RWPE1 (cell line): ENCODE measurements around the gene RIPOR1.
A peak's percentile ranks its signal among the peaks of the same experiment; 100 is the strongest.
"Not testable (repeated sequence)": the region's sequence is repeated elsewhere in the genome, so short reads cannot be mapped to it uniquely, and the experiment has no call there.

ENCODE experiments used
- CTCF ChIA-PET: fragments of 350-600 bp; sonication (Branson Sonifier 250); formaldehyde crosslinking; extraction: SDS; loops from one replicate; lab custom pipeline; 2021; lab: Yijun Ruan, JAX
- POLR2A ChIA-PET: fragments of 400-600 bp; formaldehyde crosslinking; extraction: SDS; loops from one replicate; lab custom pipeline; 2020; ENCODE audit warnings: antibody characterized with exemption; ENCODE audit not compliant: low non-redundant PET; lab: Yijun Ruan, JAX
- DNase-seq: peaks from one replicate; pipeline ENCODE4 v3.0.0; 2012; ENCODE audit warnings: low spot score
- H3K27ac ChIP-seq: fragments of 450-650 bp; 2 replicates; pipeline ENCODE4 v1.5.1; 2017
- TF ChIP-seq, protein P1 (sequence below): fragments of 450-650 bp; conservative IDR thresholded peaks from 2 replicates; pipeline ENCODE4 v1.5.1; 2017; ENCODE audit warnings: low read depth, mild to moderate bottlenecking

Gene RIPOR1

DNA sequence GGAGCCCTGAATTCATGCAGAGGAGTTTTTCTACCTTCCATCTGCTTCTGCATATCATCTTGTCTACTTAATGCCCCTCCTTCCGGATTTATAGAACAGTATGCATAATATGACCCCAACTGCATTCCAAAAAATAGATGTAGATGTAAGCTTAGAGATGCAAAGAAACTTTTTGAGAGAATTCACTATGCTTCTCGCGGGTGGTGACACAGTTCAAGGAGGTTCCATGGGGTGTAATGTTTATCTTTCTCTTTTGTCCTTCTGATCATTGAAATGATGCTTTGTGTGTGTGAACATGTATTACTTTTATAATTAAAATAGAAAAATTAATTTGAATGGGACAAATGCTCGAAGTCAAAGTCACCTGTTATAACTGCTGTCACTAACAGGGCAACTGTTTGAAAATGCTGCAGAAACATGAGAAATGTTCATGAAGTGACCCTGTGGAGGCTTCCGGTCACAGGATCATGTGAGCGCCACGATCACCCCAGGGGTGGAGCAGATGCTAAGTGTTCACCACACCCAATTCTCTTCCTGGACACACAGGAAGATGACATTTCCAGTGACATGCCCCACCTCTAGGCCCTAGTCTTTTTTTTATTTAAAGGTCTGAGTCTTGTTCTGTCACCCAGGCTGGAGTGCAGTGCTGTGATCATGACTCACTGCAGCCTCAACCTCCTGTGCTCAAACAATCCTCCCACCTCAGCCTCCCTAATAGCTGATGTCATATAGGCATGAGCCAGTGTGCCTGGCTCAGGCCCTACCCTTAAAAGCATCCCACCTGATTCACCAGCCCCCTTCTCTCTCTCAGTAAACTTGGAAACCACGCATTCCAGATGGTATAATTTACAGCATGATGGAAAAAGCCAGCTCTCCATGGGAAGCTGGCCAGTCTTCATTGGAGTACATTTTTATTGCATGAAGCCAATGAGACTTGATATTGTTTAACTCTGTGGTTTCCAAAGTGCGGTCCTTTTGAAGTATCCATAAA is 24.3 kb upstream of the RIPOR1 start:
- ChIA-PET CTCF (interaction anchor here (0.7 to 1.1 kb wide), 2 partner anchors 10 to 17 kb away, joined by 3 read pairs; no protein-coding TSS in a partner anchor), POLR2A (interaction anchor here (0.7 kb wide), 1 partner anchor 124 kb away, joined by 4 read pairs; no protein-coding TSS in a partner anchor)
- no peak for DNase-seq
- peak overlapping the region; percentile 53 for H3K27ac ChIP-seq
- TF ChIP-seq, protein P1, sequence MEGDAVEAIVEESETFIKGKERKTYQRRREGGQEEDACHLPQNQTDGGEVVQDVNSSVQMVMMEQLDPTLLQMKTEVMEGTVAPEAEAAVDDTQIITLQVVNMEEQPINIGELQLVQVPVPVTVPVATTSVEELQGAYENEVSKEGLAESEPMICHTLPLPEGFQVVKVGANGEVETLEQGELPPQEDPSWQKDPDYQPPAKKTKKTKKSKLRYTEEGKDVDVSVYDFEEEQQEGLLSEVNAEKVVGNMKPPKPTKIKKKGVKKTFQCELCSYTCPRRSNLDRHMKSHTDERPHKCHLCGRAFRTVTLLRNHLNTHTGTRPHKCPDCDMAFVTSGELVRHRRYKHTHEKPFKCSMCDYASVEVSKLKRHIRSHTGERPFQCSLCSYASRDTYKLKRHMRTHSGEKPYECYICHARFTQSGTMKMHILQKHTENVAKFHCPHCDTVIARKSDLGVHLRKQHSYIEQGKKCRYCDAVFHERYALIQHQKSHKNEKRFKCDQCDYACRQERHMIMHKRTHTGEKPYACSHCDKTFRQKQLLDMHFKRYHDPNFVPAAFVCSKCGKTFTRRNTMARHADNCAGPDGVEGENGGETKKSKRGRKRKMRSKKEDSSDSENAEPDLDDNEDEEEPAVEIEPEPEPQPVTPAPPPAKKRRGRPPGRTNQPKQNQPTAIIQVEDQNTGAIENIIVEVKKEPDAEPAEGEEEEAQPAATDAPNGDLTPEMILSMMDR = no peak

DNA sequence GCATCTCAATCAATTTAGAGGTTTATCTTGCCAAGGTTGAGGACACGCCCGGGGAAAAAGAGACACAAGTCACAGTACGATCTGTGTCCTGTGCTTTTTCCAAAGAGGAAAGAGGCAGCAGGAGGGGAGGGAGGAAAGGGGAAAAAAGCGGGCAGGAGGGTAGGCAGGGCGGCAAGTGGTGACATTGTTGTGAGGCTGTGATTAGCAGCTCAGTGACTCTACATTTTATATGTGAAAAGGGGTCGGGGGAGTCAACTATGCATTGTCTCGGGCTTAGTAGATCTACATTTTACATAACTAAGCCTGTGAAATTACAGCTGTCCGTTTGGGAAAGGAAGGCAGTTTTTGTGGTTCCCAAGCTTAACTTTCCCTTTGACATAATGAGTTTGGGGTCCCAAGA is 22.2 kb upstream of the RIPOR1 start:
- TF ChIP-seq, protein P1 = no peak
- no peak overlapping the region for H3K27ac ChIP-seq
- ChIA-PET POLR2A (no interaction called here), CTCF (interaction anchor here (1.1 to 2.0 kb wide), 2 partner anchors 12 to 15 kb away, joined by 4 to 12 read pairs; no protein-coding TSS in a partner anchor)
- DNase-seq = no peak

DNA sequence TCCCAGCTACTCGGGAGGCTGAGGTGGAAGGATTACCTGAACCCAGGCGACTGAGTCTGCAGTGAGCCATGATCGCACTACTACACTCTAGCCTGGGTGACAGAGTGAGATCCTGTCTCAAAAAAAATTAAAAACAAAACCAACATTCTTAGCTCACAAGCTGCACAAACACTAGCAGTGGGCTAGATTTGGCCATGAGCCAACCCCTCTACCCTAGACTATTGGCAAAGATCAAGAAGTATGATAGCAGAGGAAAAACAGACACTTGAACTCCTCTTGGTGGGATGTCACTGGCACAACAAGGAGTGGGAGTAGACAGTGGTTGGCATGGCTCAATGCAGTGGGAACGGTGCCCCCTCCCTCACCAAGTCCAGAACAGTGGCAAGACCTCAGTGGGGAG is 19.6 kb upstream of the RIPOR1 start:
- CTCF ChIA-PET = interaction anchor here (1.0 to 1.6 kb wide), 2 partner anchors 12 to 15 kb away, joined by 3 read pairs; no protein-coding TSS in a partner anchor
- TF ChIP-seq, protein P1 = no peak
- POLR2A ChIA-PET = no interaction called here
- DNase-seq = no peak
- no peak overlapping the region for H3K27ac ChIP-seq

DNA sequence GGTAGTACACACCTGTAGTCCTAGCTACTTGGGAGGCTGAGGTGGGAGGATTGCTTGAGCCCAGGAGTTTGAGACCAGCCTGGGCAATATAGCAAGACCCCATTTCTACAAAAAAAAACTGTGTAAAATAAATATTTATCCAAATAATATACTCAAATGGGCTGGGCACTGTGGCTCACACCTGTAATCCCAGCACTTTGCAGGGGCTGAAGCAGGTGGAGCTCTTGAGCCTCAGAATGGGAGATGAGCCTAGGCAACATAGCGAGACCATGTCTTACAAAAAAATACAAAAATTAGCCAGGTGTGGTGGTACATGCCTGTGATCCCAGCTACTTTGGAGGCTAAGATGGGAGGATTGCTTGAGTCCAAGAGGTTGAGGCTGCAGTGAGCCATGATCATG is 14.7 kb upstream of the RIPOR1 start:
- POLR2A ChIA-PET, H3K27ac ChIP-seq, DNase-seq: not testable (repeated sequence)
- CTCF ChIA-PET = interaction anchor here (0.6 to 1.5 kb wide), 13 partner anchors 9 to 1269 kb away, joined by 3 to 13 read pairs (median 4); partner anchors contain the start of gene ATP6V0D1

DNA sequence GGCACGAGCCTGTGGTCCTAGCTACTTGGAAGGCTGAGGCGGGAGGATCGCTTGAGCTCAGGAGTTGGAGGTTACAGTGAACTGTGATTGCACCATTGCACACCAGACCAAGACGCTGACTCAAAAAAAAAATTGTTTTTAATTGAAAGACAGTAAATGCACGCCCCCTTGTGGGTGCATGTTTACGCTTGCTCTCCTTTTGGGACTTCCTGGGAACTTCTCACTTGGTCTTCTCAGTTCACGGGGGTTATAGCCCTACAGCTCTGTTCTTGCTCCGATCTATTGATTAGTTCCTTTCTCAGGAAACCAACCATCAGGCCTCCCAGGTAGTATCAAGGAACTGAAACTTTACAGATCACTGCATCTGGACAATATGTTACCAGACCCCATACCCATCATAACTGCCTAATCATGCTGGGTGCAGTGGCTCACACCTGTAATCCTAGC is 14.2 kb upstream of the RIPOR1 start:
- peak overlapping the region; percentile 50; the same call in 1 of the 2 replicates for H3K27ac ChIP-seq
- peak; percentile 59 for DNase-seq
- TF ChIP-seq, protein P1 = peak; percentile 71
- CTCF ChIA-PET = interaction anchor here (0.5 to 1.5 kb wide), 19 partner anchors 10 to 1268 kb away, joined by 3 to 13 read pairs (median 3); partner anchors contain the start of gene ATP6V0D1
- POLR2A ChIA-PET = no interaction called here

DNA sequence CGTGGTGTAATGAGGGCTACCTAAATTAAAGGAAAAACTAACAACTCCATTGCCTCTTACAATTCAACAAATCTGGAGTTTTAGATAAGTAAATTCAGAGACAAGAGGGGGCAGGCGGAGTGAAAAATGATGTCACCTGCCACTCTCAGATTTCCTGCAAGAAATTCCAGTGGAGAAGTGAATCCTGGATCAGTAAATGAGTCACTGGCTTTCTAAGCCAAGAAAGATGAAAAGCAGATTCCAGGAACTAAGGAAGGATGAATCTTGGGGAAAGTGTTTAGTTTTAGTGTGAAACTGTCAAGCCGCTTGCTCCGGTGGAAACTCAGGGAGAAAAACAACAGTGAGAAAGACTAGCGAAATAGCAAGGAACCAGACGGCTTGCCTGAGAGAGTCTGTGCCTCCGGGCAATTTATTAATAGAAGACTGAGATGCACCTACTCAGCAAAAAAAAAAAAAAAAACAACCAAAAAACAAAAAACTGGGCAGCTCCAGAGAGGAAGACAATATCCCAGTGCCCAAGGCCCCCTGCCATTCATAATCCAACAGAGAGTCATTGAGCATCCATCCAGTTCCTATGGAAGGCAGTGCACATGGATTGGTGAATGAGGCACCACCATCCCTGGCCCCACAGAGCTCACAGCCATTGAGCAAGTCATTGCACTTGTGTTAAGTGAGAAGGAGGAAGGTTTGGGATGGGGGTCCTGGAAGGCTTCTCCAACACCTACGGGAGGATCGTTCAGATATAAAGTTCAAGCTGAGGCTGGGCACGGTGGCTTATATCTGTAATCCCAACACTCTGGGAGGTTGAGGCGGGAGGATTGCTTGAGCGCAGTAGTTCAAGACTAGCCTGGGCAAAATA is 12.1 kb upstream of the RIPOR1 start:
- H3K27ac ChIP-seq = peak overlapping the region; percentile 70
- POLR2A ChIA-PET = no interaction called here
- peak; percentile 79 for DNase-seq

More for the DNA sequence above, 12.1 kb upstream of the RIPOR1 start:
- CTCF ChIA-PET = interaction anchor here (0.6 to 1.2 kb wide), 4 partner anchors 22 to 35 kb away, joined by 3 to 8 read pairs (median 4); partner anchors contain the start of gene ATP6V0D1
- TF ChIP-seq, protein P1 = no peak
